DND-41 (cell line): Measurements from ENCODE around the gene PDCD1LG2.

ENCODE experiments used
- ATAC-seq: fragments of 200-7000 bp; cut with Tn5 transposase; 3 replicates; pipeline ENCODE4 v1.9.1; 2021; ENCODE audit warnings: low read depth; ENCODE audit not compliant: insufficient read depth
- DNase-seq: peaks from one replicate; pipeline ENCODE4 v3.0.0-alpha.2; 2020
- H2AFZ ChIP-seq: 2 replicates; pipeline ENCODE4 v1.6.0; 2012; ENCODE audit warnings: low read depth, low read length
- H3K27ac ChIP-seq: 2 replicates; pipeline ENCODE4 v1.5.1; 2012; ENCODE audit warnings: low read length, inconsistent platforms
- H3K27me3 ChIP-seq: fragments of 200-600 bp; sonication (generic); 2 replicates; pipeline ENCODE4 v1.6.0; 2012; ENCODE audit warnings: low read length, mild to moderate bottlenecking, inconsistent platforms; ENCODE audit not compliant: insufficient read depth, poor library complexity
- H3K36me3 ChIP-seq: 2 replicates; pipeline ENCODE4 v1.5.1; 2012; ENCODE audit warnings: low read length, inconsistent platforms; ENCODE audit not compliant: insufficient read depth
- H3K4me1 ChIP-seq: 2 replicates; pipeline ENCODE4 v1.5.1; 2012; ENCODE audit warnings: mild to moderate bottlenecking, low read length; ENCODE audit not compliant: insufficient read depth
- H3K4me2 ChIP-seq: 2 replicates; pipeline ENCODE4 v1.6.0; 2012; ENCODE audit warnings: mild to moderate bottlenecking, moderate library complexity, low read length, inconsistent platforms; ENCODE audit not compliant: insufficient read depth
- H3K4me3 ChIP-seq, 2 experiments: fragments of 200-600 bp in 1 of 2; shearing (Covaris generic) in 1 of 2; 2 replicates each; pipeline ENCODE4 v1.5.1; 2012 to 2016; ENCODE audit warnings: inconsistent platforms in 2 of 2, low read length in 2 of 2, mild to moderate bottlenecking in 2 of 2, low read depth in 1 of 2, moderate library complexity in 1 of 2
- H3K79me2 ChIP-seq: 2 replicates; pipeline ENCODE4 v1.6.0; 2012; ENCODE audit warnings: low read length, inconsistent platforms; ENCODE audit not compliant: insufficient read depth
- H3K9ac ChIP-seq: 2 replicates; pipeline ENCODE4 v1.6.0; 2012; ENCODE audit warnings: low read depth, mild to moderate bottlenecking, inconsistent platforms, low read length, moderate library complexity
- H3K9me3 ChIP-seq: 2 replicates; pipeline ENCODE4 v1.5.1; 2012; ENCODE audit warnings: low read length, moderate library complexity, mild to moderate bottlenecking, inconsistent platforms; ENCODE audit not compliant: insufficient read depth, severe bottlenecking
- H4K20me1 ChIP-seq: 2 replicates; pipeline ENCODE4 v1.6.0; 2012; ENCODE audit warnings: low read length; ENCODE audit not compliant: insufficient read depth
- CTCF ChIP-seq: IDR thresholded peaks from 2 replicates; pipeline ENCODE4 v1.5.1; 2012; ENCODE audit warnings: borderline replicate concordance, low read length, moderate library complexity, mild to moderate bottlenecking; ENCODE audit not compliant: poor library complexity, severe bottlenecking; ENCODE audit errors: extremely low read depth
- EZH2 ChIP-seq: IDR thresholded peaks from 3 replicates; pipeline ENCODE4 v1.6.1; 2012; ENCODE audit warnings: borderline replicate concordance, low read depth, mild to moderate bottlenecking, moderate library complexity, low read length, inconsistent platforms; ENCODE audit not compliant: severe bottlenecking

Gene PDCD1LG2

GRCh38 chr9:5551368-5552150, 41.2 kb downstream of the PDCD1LG2 start:
- no peak for TF ChIP-seq EZH2
- TF ChIP-seq CTCF: no peak
- DNase-seq (no peak), ATAC-seq (no peak)
- H4K20me1 ChIP-seq: no peaks in the 10 kb centered on the region
- no peaks in the 10 kb centered on the region for H3K9me3 ChIP-seq
- H3K9ac ChIP-seq: no peak overlapping the region
- H3K4me3 ChIP-seq: no peak overlapping the region
- H3K36me3 ChIP-seq: no peaks in the 10 kb centered on the region
- H3K4me1 ChIP-seq: no peaks in the 10 kb centered on the region
- no peak overlapping the region for H3K27ac ChIP-seq
- H2AFZ ChIP-seq: no peak overlapping the region
- H3K79me2 ChIP-seq: no peaks in the 10 kb centered on the region
- no peaks in the 10 kb centered on the region for H3K27me3 ChIP-seq
- no peak overlapping the region for H3K4me2 ChIP-seq

- no peak for ATAC-seq
- no peaks in the 10 kb centered on the region for H3K9me3 ChIP-seq
- H3K9ac ChIP-seq: no peak overlapping the region
- no peak overlapping the region for H2AFZ ChIP-seq
- no peaks in the 10 kb centered on the region for H3K79me2 ChIP-seq
- no peak overlapping the region for H3K4me2 ChIP-seq
- DNase-seq: no peak
- H3K27me3 ChIP-seq: no peaks in the 10 kb centered on the region
- H4K20me1 ChIP-seq: no peaks in the 10 kb centered on the region
- TF ChIP-seq EZH2 (no peak), CTCF (no peak)
- H3K4me3 ChIP-seq: no peak overlapping the region
- H3K36me3 ChIP-seq: no peaks in the 10 kb centered on the region
- H3K27ac ChIP-seq: no peak overlapping the region
- H3K4me1 ChIP-seq: no peaks in the 10 kb centered on the region
Measured at GRCh38 chr9:5552301-5552700, 42.0 kb downstream of the PDCD1LG2 start.

GRCh38 chr9:5553211-5553610, 42.9 kb downstream of the PDCD1LG2 start:
- TF ChIP-seq EZH2 (no peak), CTCF (no peak)
- H2AFZ ChIP-seq: no peak overlapping the region
- DNase-seq: no peak
- H4K20me1 ChIP-seq: no peaks in the 10 kb centered on the region
- H3K4me3 ChIP-seq: no peak overlapping the region
- H3K4me1 ChIP-seq: 0 out of 2 replicates have a peak, but pooled peaks cover 3% of the 10 kb centered on the region
- no peaks in the 10 kb centered on the region for H3K79me2 ChIP-seq
- no peak overlapping the region for H3K4me2 ChIP-seq
- no peak overlapping the region for H3K9ac ChIP-seq
- no peak for ATAC-seq
- H3K36me3 ChIP-seq: no peaks in the 10 kb centered on the region
- no peaks in the 10 kb centered on the region for H3K9me3 ChIP-seq
- no peaks in the 10 kb centered on the region for H3K27me3 ChIP-seq
- no peak overlapping the region for H3K27ac ChIP-seq

- H2AFZ ChIP-seq: no peak overlapping the region
- no peak overlapping the region for H3K27ac ChIP-seq
- TF ChIP-seq EZH2 (no peak), CTCF (no peak)
- H3K79me2 ChIP-seq: no peaks in the 10 kb centered on the region
- H3K4me1 ChIP-seq: 0 out of 2 replicates have a peak, but pooled peaks cover 7% of the 10 kb centered on the region
- no peak overlapping the region for H3K4me2 ChIP-seq
- DNase-seq (no peak), ATAC-seq (no peak)
- no peaks in the 10 kb centered on the region for H3K27me3 ChIP-seq
- H3K9ac ChIP-seq: no peak overlapping the region
- no peaks in the 10 kb centered on the region for H4K20me1 ChIP-seq
- no peak overlapping the region for H3K4me3 ChIP-seq
- no peaks in the 10 kb centered on the region for H3K36me3 ChIP-seq
- no peaks in the 10 kb centered on the region for H3K9me3 ChIP-seq
Measured at GRCh38 chr9:5554254-5554653, 43.9 kb downstream of the PDCD1LG2 start.
